ENCODE results near the gene TMEM156.

GRCh38 chr4:38983787-38984598 lies 48.2 kb downstream of the TMEM156 start:
- TF ChIP-seq CTCF (IDR thresholded peaks at IDR 0.05 in 8 of 11, conservative IDR thresholded peaks at IDR 0.05 in 3 of 11) (no peak), POLR2A (IDR thresholded peaks at IDR 0.05) (no peak), POLR2AphosphoS5 (IDR thresholded peaks at IDR 0.05) (no peak)

Measured in spleen (tissue), 7 donors.